Bronchial epithelial cell (primary cell): Measurements from ENCODE around the gene MVK. TPM values are rescaled to one million over a fixed set of nuclear protein-coding genes. Genes with fewer than 3 reads are reported as not detected.

Source experiments
- DNase-seq: peaks from one replicate; pipeline ENCODE4 v3.0.0-alpha.2; 2010; ENCODE audit warnings: low read depth
- FAIRE-seq: peaks from 2 replicates; lab custom pipeline; 2011; peaks lifted over from hg19 to GRCh38; lab: Jason Lieb, UNC
- H3K27me3 ChIP-seq: 2 replicates; pipeline ENCODE4 v1.5.1; 2011; ENCODE audit warnings: low read length; ENCODE audit not compliant: control insufficient read depth, insufficient read depth
- H3K36me3 ChIP-seq: 2 replicates; pipeline ENCODE4 v1.5.1; 2011; ENCODE audit warnings: low read length; ENCODE audit not compliant: control insufficient read depth, insufficient read depth
- H3K4me3 ChIP-seq: 2 replicates; pipeline ENCODE4 v1.5.1; 2011; ENCODE audit warnings: mild to moderate bottlenecking, low read depth, low read length, control low read depth
- total RNA-seq: library from RNA; depleted of rRNA; stranded (reverse); fragments of >200 nt; gene quantifications from 2 replicates; pipeline ENCODE4 v1.2.1, GENCODE V29; 2014
- TF ChIP-seq, protein P1 (sequence below): IDR thresholded peaks from 2 replicates; pipeline ENCODE4 v1.5.1; 2011; ENCODE audit warnings: mild to moderate bottlenecking, moderate library complexity, low read length, control low read depth, inconsistent platforms; ENCODE audit not compliant: insufficient read depth, severe bottlenecking

The MVK gene
- total RNA-seq, 1 donor from 2014 or later, result 16.1 TPM

DNA sequence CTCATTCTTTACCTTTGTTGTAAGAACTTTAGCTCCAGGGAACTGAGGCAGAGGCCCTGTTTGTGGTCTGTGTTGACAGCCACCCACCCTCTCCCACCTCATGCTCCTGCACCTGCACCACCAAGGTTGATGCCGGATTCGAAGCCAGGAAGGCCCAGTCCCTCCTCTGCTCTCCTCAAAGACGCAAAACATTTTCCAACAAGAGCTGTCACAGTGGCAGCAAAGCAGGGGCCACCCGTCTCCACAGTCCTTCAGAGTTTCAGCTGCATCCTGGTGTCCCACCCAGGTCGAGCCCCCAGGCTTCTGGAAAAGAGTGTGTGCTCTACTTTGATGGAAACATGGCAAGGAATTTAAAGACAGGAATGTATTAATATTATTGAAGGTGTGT, 37.7 kb upstream of the MVK start:
- TF ChIP-seq, protein P1, sequence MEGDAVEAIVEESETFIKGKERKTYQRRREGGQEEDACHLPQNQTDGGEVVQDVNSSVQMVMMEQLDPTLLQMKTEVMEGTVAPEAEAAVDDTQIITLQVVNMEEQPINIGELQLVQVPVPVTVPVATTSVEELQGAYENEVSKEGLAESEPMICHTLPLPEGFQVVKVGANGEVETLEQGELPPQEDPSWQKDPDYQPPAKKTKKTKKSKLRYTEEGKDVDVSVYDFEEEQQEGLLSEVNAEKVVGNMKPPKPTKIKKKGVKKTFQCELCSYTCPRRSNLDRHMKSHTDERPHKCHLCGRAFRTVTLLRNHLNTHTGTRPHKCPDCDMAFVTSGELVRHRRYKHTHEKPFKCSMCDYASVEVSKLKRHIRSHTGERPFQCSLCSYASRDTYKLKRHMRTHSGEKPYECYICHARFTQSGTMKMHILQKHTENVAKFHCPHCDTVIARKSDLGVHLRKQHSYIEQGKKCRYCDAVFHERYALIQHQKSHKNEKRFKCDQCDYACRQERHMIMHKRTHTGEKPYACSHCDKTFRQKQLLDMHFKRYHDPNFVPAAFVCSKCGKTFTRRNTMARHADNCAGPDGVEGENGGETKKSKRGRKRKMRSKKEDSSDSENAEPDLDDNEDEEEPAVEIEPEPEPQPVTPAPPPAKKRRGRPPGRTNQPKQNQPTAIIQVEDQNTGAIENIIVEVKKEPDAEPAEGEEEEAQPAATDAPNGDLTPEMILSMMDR, result no peak
- Histone ChIP-seq H3K27me3 (no peaks in the 10 kb centered on the region), H3K36me3 (peaks cover 7% of the 10 kb centered on the region), H3K4me3 (no peak overlapping the region)
- FAIRE-seq (no peak), DNase-seq (no peak)

DNA sequence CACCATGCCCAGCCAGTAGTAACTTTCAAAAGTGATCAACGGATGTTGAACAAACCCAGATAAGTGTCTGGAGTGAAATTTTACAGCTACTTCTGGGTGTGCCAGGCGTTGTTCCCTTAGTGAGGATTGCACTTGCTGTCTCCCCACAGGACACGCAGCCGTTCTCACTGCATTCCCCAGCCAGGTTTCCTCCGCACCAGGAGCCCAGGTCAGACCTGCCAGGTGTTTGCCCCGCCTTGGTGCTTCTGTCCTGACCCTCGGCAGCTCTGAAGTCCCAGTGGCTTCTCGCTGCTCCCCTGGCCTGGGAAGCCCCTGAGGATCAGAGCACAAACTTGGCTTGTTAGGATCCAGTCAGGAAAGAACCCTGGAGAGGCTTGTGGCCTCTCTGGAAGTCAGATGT, 36.5 kb upstream of the MVK start:
- FAIRE-seq (no peak), DNase-seq (no peak)
- Histone ChIP-seq H3K4me3 (no peak overlapping the region), H3K27me3 (no peaks in the 10 kb centered on the region), H3K36me3 (peaks cover 7% of the 10 kb centered on the region)
- TF ChIP-seq, protein P1, result no peak

DNA sequence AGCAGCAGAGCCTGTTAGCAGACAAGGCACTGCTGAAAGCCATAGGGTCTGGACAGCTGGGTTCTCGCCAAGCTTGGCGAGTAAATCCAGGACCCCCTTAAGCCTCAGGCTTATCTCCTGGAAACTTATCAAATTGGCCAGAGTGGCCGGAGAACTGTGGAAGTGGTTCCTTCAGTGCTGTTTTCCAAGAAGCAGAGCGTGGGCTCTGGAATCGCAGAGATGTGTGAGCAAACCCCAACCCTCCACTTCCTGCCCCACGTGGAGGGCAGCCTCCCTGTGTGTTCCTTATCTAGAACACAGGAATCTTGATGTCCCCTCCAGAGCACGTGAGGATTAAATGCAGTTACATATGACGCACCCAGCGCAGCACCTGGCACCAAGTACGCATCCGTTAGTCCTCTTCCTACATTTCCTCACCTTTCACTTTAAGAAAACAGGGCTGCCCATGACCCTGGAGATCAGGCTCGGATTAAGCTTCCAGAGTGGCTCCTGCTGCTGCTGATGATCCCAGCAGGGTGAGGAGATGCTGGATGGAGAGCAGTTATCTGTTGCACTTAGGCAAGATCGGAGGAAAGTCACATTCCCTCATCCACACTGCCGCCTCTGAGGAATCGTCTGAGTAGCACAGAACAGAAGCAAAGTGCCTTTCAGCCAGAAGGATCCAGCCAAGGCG, 35.3 kb upstream of the MVK start:
- peak; percentile 64 for FAIRE-seq
- peaks cover 3% of the 10 kb centered on the region for H3K36me3 ChIP-seq

DNA sequence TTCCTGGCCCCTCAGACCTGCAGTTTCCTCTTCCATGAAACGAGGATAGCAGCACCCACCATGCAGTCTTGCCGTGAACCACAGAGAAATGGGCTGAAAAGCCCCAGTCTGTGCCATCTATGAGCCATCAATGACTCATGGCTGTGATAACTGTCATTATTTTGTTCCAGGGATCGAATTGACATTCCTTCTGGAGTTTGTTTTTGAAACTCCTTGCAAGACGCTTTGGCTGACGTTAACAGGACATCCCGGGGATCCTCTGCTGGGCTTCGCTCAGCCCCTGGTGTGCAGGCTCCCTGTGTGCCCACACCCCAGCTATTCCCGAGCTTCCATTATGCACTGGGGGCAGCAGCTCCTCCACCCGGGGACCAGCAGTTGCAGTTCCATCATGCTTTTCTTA, 34.1 kb upstream of the MVK start:
- FAIRE-seq (no peak), DNase-seq (peak; percentile 12)
- TF ChIP-seq, protein P1, result no peak

More for the DNA sequence above, 35.3 kb upstream of the MVK start:
- TF ChIP-seq, protein P1, result no peak
- no peaks in the 10 kb centered on the region for H3K27me3 ChIP-seq
- no peak for DNase-seq
- no peak overlapping the region for H3K4me3 ChIP-seq

DNA sequence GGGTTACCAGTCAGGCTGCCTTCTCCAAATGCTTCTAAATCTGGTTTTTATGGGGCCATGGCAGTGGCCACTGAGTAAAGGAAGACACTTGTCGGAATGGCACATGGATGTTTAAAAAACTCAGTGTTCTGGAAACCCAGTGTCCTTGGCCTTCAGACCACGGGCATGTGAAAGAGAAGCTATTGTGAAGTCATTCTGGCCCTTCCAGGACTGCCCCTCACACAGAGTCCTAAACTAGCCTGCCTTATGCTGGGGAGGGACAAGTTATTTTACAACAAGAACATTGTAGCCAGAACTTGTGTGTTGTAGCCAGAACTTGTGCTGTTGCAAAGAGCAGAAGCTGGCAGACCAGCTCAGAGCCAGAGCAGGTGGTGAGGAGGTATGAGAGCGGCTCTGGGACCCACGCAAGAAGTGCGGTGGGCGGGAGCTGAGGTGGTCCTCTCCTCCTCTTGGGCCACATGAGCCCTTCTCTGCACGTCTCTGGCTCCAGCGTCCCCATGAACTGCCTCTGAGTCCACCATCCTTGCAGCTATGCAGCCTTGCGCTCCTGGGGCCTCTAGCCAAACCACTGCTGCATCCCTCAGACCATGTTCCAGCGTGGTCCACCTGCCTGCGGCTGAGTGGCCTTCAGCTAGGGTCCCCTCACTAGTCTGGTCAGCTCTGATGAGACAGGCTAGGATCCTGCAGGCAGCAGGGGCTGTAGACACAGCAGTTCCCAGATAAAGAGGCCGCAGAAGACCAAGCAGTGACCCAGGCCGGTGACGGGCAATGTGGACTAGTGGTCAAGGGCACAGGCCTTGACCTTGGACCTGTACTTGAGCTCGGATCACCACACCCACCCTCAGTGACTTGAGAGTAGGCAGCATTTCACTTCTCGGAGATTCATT, 32.8 kb upstream of the MVK start:
- TF ChIP-seq, protein P1, result no peak
- no peaks in the 10 kb centered on the region for H3K27me3 ChIP-seq
- FAIRE-seq (no peak), DNase-seq (no peak)
- no peak overlapping the region for H3K4me3 ChIP-seq
- no peaks in the 10 kb centered on the region for H3K36me3 ChIP-seq

More for the DNA sequence above, 34.1 kb upstream of the MVK start:
- H3K4me3 ChIP-seq, result no peak overlapping the region
- H3K27me3 ChIP-seq, result no peaks in the 10 kb centered on the region
- H3K36me3 ChIP-seq, result no peaks in the 10 kb centered on the region
